Tibial nerve (tissue), 4 donors: Measurements from ENCODE around the gene GKN1. TPM values are rescaled to one million over a fixed set of nuclear protein-coding genes. Genes with fewer than 3 reads are reported as not detected.

Source experiments
- DNase-seq, 2 donors: peaks; one replicate each; pipeline ENCODE4 v3.0.0-alpha.2; 2019; ENCODE audit warnings: low spot score in 2 of 2
- H3K27ac ChIP-seq, 4 donors: fragments of 200-600 bp; sonication (generic) in 3 of 4; one replicate each; pipeline ENCODE4 v1.5.1; 2017 to 2019; ENCODE audit warnings: mild to moderate bottlenecking in 1 of 4
- H3K27me3 ChIP-seq, 2 donors: fragments of 200-600 bp; sonication (generic) in 1 of 2; one replicate each; pipeline versions ENCODE4 v1.5.1 to v1.6.0; 2017 to 2019
- H3K36me3 ChIP-seq, 3 donors: fragments of 200-600 bp; sonication (generic); one replicate each; pipeline ENCODE4 v1.5.1; 2018 to 2019
- H3K4me1 ChIP-seq, 4 donors: fragments of 200-600 bp; sonication (generic) in 3 of 4; one replicate each; pipeline ENCODE4 v1.5.1; 2017 to 2019
- H3K4me3 ChIP-seq, 4 donors: fragments of 200-600 bp; sonication (generic) in 3 of 4; one replicate each; pipeline ENCODE4 v1.5.1; 2017 to 2019; ENCODE audit warnings: mild to moderate bottlenecking in 1 of 4, moderate library complexity in 1 of 4
- H3K9me3 ChIP-seq, 4 donors: fragments of 200-600 bp; sonication (generic) in 3 of 4; one replicate each; pipeline ENCODE4 v1.5.1; 2017 to 2019
- CTCF ChIP-seq, 5 experiments: fragments of 200-600 bp in 3 of 5; fragments of 450-650 bp in 2 of 5; sonication (generic) in 3 of 5; IDR thresholded peaks; one replicate each; pipeline ENCODE4 v1.5.1; 2016 to 2019; ENCODE audit warnings: antibody characterized with exemption in 5 of 5, mild to moderate bottlenecking in 3 of 5, moderate library complexity in 2 of 5
- EP300 ChIP-seq, 2 donors: sonication (generic); formaldehyde crosslinking; IDR thresholded peaks; one replicate each; pipeline ENCODE4 v1.6.1; 2017; ENCODE audit warnings: antibody characterized with exemption in 2 of 2, mild to moderate bottlenecking in 1 of 2
- POLR2A ChIP-seq, 2 donors: fragments of 450-650 bp; IDR thresholded peaks; one replicate each; pipeline ENCODE4 v1.6.1; 2017; ENCODE audit warnings: antibody characterized with exemption in 2 of 2, mild to moderate bottlenecking in 2 of 2, moderate library complexity in 2 of 2
- WGBS, 2 donors: methylation state at CpG; one replicate each; pipeline ENCODE4 v1.1.5; 2018; 5-methylcytosine and 5-hydroxymethylcytosine counted together
- total RNA-seq, 4 donors: library from RNA; depleted of rRNA; stranded (reverse); fragments of >200 nt; gene quantifications; one replicate each; pipeline ENCODE4 v1.1.0, GENCODE V29; 2016

Gene GKN1
- total RNA-seq, 4 donors from 2014 or later: not detected

GRCh38 chr2:68978098-68978497 lies 3.7 kb downstream of the GKN1 start:
- no peaks in the 10 kb centered on the region for H3K4me1 ChIP-seq
- 86 to 88% methylated on average over 3 of the region's 3 CpGs for WGBS, 2 donors

GRCh38 chr2:68980956-68981355 lies 6.5 kb downstream of the GKN1 start:
- no peak for TF ChIP-seq CTCF (IDR thresholded peaks at IDR 0.05)
- no peak for TF ChIP-seq POLR2A (IDR thresholded peaks at IDR 0.05)
- no peak for TF ChIP-seq EP300 (IDR thresholded peaks at IDR 0.05)
- H3K4me1 ChIP-seq: peaks cover 0 to 2% (median 0%) of the 10 kb centered on the region in 4 donors
- H3K27ac ChIP-seq: no peak overlapping the region
- no peaks in the 10 kb centered on the region for H3K27me3 ChIP-seq
- DNase-seq: no peak
- 64 to 79% methylated on average over 1 of the region's 1 CpG for WGBS, 2 donors
- no peaks in the 10 kb centered on the region for H3K36me3 ChIP-seq
- no peak overlapping the region for H3K4me3 ChIP-seq
- H3K9me3 ChIP-seq: no peaks in the 10 kb centered on the region

More at GRCh38 chr2:68978098-68978497, 3.7 kb downstream of the GKN1 start:
- H3K4me3 ChIP-seq: no peak overlapping the region
- TF ChIP-seq EP300 (IDR thresholded peaks at IDR 0.05) (no peak), CTCF (IDR thresholded peaks at IDR 0.05) (no peak), POLR2A (IDR thresholded peaks at IDR 0.05) (no peak)
- H3K27me3 ChIP-seq: no peaks in the 10 kb centered on the region
- H3K36me3 ChIP-seq: no peaks in the 10 kb centered on the region
- no peak for DNase-seq
- H3K27ac ChIP-seq: no peak overlapping the region
- no peaks in the 10 kb centered on the region for H3K9me3 ChIP-seq

- H3K27ac ChIP-seq: peak overlapping the region in 2 of 4 donors; percentile 47 to 54
- DNase-seq: peak; percentile 13 to 15
- no peaks in the 10 kb centered on the region for H3K9me3 ChIP-seq
- no peak overlapping the region for H3K4me3 ChIP-seq
- peaks cover 0 to 34% (median 4%) of the 10 kb centered on the region in 4 donors for H3K4me1 ChIP-seq
- 25 to 36% methylated on average over 5 of the region's 5 CpGs for WGBS, 2 donors
- H3K36me3 ChIP-seq: no peaks in the 10 kb centered on the region
- no peaks in the 10 kb centered on the region for H3K27me3 ChIP-seq
- TF ChIP-seq EP300 (IDR thresholded peaks at IDR 0.05) (peak in 1 of 2 donors; percentile 64), CTCF (IDR thresholded peaks at IDR 0.05) (no peak)
These were observed 12.6 kb downstream of the GKN1 start for GRCh38 chr2:68987021-68987503.

- no peak for DNase-seq
- TF ChIP-seq POLR2A (IDR thresholded peaks at IDR 0.05) (no peak), EP300 (IDR thresholded peaks at IDR 0.05) (no peak), CTCF (IDR thresholded peaks at IDR 0.05) (no peak)
- Histone ChIP-seq H3K9me3 (no peaks in the 10 kb centered on the region), H3K27me3 (no peaks in the 10 kb centered on the region), H3K27ac (peak overlapping the region in 1 of 4 donors; percentile 12), H3K4me1 (peaks cover 0 to 51% (median 8%) of the 10 kb centered on the region in 4 donors), H3K36me3 (no peaks in the 10 kb centered on the region), H3K4me3 (no peak overlapping the region)
- WGBS, 2 donors: 34 to 82% methylated on average over 5 of the region's 5 CpGs
These were observed 14.6 kb downstream of the GKN1 start for GRCh38 chr2:68989035-68989434.

GRCh38 chr2:68992341-68992740 lies 17.9 kb downstream of the GKN1 start:
- no peak overlapping the region for H3K4me3 ChIP-seq
- DNase-seq: no peak
- H3K27me3 ChIP-seq: no peaks in the 10 kb centered on the region
- no peaks in the 10 kb centered on the region for H3K9me3 ChIP-seq
- H3K4me1 ChIP-seq: peaks cover 0 to 49% (median 4%) of the 10 kb centered on the region in 4 donors
- WGBS, 2 donors: 85 to 86% methylated on average over 5 of the region's 5 CpGs
- no peak for TF ChIP-seq EP300 (IDR thresholded peaks at IDR 0.05)
- TF ChIP-seq POLR2A (IDR thresholded peaks at IDR 0.05): no peak
- TF ChIP-seq CTCF (IDR thresholded peaks at IDR 0.05): no peak
- H3K27ac ChIP-seq: no peak overlapping the region
- H3K36me3 ChIP-seq: no peaks in the 10 kb centered on the region
